D341Med (cell line): ENCODE data around the gene PTPN2.

ENCODE experiments used
- DNase-seq: peaks from one replicate; pipeline ENCODE4 v3.0.0; 2012; ENCODE audit warnings: low spot score

PTPN2 gene

DNA sequence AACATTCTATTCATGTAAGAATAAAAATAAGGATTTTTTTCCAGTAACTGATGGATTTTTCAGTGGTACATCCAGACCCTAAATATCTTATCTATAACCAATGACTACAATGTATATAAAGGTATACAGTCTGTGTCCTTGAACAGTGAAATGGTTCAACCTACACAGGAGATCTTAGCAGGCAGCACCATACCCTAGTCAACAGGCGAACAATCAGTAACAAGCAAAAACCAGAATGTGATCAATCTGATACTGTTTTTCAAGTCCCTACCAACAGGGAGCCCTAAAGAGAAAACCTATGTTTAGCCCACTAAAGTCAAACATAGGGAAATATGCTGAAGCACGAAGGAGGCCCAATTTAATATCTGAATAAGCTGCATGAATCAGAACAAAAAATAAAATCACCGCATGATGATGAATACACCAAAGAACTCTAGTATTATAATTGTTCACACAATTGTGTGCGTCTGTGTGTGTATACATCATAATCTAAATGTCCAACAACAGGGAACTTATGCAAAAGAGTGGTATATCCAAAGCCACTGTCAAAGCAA, 26.0 kb downstream of the PTPN2 start:
- no peak for DNase-seq

DNA sequence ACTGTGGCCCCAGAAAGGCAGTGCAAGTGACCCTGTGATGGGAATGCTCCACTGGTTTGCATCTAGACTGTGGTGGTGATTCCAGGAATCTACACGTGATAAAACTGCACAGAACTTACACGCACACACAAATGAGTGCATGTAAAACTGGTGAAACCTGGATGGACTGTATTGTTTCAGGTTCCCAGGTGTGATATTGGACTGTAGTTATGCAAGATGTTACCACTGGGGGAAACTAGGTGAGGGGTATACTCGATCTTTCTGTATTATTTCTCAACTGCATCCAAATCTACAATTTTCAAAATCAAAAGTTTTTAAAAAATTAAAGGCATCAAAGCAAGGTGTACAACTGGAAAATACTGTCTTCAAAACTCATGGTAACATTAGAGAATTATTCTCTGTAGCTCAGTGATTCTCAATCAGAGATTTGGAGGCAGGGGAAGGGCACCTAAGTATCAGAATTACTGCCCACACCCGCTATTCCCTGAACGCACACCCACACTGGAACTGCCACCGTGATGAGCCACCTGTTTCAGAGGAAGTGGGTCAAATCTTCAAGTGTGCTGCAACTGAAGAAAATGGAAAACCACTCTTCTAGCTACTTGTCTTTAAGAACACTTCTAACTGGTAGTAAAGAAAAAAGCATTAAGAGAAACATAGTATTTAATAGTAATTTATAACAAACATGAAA, 26.7 kb downstream of the PTPN2 start:
- no peak for DNase-seq

DNA sequence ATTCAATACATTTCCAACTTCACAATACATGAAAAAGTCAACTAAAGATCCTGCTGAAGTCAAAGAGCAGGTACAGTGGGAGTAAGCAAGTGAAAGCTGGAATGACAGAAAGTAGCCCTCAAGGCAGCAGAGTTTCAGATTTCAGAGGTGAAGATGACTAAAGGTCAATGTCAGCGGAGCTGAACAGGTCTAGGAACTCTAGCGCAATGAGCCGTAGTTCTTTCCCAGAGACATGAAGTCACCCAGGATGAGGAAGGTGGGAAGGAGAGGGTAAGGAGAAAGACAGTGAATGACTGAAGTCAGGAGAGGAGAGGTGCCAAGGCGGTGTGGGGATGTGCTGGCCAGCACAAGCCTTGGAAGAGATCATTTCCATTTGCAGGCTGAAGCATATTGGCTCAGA, 28.1 kb downstream of the PTPN2 start:
- no peak for DNase-seq

DNA sequence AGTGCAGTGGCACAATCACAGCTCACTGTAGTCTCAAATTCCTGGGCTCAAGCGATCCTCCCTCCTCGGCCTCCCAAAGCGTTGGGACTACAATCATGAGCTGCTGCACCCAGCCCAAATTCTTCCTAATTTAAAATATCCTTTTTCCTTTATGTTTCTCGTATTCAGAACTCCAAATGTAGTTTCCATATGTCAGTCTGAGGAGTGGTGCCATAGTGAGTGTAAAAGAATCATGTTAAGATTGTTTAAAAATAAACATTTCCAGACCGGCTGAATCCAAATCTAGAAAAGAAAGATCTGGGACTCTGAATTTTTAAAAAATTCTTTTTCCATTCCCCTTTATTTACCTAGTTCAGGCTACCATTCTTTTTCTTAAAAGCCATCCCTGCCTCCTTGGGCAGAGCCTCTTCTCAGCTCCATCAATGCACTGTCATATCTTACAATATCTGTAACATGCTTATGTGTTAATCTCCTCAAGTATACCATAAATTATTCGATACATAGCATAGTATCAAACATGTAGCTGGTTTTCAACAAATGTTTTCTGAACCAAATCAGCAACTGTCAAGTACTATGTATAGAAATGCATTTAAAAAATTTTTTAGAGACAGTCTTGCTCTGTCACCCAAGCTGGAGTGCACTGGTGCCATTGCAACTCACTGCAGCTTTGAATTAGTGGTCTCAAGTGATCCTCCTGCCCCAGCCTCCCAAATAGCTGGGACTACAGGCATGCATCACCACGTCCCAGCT, 31.3 kb downstream of the PTPN2 start:
- no peak for DNase-seq

DNA sequence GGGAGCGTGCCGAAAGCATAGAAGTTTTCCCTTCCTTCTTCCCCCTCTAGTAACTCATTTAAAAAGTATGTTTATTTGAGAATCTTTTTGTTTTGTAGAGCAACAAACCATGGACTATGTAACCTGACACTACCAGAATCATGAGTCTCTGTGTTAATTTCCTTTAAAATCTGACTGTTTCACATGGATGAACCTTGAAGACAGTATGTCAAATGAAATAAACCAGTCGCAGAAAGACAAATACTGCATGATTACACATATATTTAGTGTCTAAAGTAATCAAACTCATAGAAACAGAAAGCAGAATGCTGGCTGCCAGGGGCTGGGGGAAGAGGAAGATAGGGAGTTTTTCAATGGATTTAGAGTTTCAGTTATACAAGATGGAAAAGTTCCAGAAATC, 32.3 kb downstream of the PTPN2 start:
- DNase-seq = no peak

DNA sequence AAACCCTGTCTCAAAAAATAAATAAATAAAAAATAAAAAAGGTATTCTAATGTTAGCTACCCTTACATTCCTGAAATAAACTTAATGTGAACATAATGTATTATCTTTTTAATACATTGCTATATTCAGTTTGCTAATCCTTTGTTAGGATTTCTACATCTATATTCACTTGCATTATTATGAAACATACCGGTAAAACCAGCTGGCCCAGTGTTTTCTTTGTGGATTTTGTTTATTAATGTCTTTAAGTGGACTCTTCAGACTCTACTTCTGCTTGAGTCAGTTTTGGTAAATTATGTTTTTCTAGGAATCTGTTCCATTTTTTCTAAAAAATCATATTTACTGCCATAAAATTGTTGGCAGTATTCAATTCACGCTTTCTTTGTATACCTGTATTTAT, 34.5 kb downstream of the PTPN2 start:
- DNase-seq = no peak

DNA sequence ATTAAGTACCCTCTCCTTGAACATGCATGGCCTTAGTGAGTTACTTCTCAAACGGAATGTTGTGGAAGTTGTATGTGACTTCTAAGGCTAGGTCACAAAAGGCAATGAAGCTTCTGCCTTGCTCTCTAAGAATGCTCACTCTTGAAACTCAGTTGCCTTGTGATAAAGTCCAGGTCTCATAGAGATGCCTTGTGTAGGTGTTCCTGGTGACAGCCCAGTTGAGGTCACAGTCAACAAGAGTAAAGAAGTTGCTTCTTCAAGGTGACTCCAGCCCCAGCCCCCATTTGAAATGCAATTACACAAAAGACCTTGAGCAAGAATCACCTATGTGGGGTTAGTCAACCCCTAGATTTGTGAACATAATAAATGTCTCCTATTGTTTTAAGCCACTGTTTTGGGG, 35.6 kb downstream of the PTPN2 start:
- no peak for DNase-seq

DNA sequence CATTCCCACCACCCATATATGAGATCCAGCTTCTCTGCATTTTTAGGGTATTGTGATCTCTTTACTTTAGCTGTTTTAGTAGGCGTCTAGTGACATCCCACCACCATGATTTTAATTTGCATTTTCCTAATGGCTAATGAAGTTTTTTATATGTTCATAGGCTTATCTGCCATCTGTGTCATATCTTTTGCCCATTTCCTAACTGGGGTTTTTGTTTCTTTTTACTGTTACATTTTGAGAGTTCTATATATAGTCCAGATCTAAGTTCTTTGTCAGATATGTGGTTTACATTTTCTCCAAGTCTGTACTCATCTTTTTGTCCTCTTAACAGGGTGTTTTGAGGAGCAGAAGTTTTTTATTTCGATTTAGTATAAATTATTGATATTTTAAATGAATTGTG, 39.6 kb downstream of the PTPN2 start:
- DNase-seq = no peak

DNA sequence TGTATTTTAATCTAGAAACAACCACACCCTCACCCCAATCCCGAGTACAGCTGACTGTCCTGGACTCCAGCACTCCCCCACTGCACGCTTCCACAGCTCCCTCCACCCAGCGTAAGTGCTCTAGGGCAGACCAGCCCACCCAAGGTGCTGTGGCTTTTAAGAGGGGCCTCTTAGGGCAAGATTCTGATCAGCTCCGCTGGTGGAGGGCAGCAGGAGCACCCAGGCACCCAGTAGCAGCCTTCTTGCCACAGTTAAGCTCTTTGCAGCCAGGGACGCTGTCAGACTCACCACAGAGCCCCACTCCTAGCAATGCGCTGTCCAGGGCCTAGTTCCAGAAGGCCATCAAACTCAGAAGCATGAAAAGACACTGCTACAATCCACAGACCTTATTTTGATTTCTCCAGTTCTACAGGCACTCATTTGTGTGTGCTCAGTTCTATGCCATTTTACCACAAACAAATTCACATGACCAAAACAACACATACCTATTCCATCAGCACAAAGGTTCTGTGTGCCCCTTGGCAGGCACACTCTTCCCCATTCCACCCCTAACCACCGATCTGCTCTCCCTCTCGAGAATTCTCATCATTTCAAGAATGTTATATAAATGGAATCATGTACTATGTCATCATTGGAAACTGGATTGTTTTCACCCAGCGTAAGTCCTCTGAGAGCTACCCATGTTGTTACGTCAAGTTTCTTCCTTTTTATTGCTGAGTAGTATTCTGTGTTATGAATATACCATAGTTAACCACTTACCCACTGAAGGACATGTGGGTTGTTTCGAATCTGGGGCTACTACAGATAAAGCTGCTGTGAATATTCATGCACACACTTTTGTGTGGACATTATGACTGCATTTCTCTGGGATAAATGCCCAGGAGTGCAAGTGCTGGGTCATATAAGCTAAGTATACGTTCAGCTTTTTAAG, 40.4 kb downstream of the PTPN2 start:
- DNase-seq = no peak

DNA sequence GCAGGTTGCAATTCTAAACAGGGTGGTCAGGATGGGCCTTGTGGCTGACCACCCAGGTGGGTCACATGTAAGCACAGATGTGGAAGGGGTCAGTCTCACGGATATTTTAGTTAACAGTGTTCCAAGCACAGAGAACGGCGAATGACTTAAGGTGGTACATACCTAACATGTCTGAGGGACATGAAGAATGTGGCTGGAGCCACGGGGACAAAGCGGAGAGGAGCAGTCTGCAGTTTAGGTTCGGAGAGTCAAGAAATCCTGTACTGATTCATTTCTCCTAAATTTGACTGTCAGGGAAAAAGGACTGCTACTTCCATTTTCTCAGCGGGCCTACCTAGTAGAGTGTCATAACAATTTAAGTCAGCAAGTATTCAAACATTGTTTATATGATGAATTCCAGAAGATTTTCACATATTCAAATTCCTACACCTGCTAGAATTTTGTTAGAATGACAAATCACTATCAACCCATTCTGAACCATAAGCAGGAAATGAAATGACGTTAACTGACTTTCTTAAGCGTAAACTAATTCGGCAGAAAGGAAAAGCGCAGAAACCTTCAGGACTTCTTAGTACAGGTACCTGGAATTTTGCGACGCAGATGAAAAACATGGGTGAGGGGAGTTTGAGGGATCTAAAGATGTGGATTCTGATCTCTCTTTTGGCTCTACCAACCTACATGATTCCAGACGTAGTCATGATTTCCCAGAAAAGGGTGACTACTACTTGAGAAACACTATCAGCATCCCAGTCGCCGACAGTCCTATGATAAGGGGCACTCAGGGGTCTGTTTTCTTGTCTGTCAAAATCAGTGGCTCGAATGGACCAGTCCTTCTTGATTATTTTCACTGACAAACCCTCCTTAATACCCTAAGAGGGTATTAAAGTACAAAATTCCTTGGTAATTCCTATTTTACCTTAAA, 41.3 kb downstream of the PTPN2 start:
- DNase-seq = no peak

DNA sequence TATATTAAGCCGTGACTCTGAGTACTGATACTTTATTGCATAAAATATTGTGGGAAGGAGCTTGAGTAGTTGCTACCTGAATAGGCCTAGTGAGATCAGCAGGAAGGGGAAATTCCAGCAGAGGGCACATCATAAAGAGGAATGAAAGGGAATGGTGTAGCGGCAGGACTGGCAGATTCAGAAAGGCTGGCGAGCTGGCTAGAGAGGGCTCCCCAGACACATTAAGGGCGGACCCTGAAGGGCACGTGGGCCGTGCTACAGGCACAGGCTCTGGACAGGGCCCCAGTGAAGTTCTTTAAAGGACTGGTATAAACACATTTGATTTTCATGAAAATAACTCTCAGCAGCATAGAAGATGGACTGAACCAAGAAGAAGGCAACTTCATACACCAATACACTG, 43.0 kb downstream of the PTPN2 start:
- DNase-seq = no peak

DNA sequence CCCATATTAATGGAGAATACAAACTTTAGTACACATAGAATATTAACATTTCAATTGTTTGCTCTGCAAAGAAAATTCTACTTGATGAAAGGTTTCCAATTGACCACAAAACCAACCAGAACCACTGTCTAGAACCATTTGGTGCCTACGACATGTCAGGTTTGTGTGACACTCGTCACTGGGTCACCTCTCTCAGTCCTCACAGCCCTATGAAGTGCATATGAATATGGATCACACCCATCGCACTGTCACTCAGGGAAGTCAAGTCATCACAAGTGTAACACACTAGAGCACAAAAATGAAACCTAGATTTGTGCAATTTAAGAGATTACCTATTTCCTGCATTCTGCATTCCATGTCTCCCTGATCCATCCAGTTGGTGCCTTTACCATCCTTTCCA, 43.7 kb downstream of the PTPN2 start:
- DNase-seq = no peak

DNA sequence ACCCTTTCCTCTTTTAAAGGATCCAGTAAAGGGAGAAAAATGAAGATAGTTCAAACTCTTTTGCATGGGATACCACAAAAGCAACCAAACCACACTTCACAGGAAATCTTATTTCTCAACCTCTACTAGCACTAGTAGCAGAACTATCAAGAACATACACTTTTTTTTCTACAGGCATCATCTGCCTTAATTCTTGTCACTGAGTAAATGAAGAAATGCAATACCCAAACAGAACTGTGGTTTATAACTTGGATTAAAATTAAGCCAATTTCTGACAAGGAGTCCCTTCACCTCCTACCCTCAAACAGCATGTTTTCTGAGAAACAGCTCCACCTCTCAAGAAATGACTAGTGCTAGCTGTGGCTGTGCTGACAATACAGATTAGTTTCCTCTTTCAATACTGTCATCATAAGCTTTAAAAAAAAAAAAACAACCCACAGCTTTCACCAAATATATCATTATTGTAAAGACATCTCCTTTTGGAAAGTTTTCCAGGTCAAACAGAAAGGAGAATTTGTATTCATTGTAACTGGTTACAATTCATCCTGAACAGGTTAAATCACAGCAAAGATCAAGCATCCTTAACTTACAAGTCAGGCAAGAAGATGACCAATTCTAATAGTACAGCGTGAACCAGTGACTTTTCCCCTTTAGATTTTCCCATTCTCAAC, 44.4 kb downstream of the PTPN2 start:
- no peak for DNase-seq

DNA sequence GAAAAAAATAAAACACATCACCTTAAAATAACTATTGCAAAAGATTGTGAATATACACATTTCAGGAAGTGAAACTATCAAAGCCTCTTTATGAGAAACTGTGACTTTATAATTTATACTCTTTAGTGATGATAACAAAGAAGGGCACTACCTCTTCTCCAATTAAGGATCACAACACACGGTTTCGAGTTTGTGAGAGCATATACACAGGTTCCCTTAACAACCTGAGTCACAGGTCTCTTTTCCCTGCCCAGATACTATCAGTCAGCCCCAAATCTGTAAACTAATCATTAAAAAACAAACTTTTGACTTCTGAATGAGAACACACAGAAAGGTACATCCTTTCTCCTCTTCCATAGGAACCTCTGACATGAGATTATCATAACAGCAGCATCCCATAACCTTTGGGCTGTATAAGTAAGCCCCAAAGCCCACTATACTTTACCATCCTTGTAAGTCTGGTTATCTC, 44.9 kb downstream of the PTPN2 start:
- DNase-seq = no peak

DNA sequence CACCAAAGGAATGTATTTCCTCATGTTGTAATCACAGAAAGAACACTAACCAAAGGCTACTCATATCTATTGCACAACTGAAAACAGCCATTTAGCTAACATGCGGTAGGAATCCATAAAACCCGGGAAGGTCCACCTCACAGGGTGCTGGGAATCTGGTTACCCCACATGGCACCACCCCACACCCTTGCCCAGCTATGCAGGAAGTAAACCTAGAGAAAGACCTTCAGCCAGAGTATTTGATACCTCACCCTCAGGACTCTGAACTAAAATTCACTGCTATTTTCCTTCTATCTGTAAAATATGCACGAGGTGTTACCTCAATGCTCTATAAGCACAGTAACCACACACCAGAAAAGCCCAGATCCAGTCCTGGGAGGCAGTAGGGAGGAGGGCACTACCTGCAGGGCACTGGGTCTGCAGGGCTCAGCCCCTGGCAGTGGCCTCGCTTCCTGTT, 45.8 kb downstream of the PTPN2 start:
- no peak for DNase-seq

DNA sequence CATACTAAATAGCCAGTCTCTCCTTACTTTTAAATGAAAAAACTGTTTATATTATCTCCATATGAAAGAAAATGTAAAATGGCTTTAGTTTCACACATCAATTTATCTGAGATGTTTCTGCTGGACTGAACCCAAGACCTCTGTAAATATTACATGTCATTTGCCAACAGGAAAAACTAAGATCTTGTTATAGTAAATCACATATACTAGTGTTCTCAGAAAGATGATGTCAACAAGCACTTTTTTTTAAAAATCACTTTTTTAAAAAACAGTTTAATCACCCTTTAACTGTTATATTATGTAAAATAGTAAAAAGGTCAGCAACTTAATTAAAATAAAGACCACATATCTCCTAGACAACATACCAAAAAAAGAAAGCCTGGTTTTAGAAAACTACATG, 46.3 kb downstream of the PTPN2 start:
- no peak for DNase-seq

DNA sequence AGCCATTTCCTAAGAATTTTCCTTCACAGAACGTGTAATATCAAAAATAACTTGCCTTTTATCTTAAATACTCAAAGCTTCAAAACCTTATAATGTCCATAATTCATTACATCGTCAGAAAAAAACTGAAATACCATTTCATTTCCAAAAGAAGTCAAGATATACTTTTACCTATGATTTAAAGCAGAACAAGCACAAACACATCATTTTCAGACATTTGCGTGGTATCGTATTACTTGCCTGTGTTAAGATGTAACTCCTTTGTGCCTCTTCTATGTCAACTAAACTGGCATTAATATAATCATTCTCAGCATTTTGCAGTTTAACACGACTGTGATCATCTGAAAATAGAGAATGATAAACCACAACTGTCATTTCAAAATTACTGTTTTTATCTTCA, 47.5 kb downstream of the PTPN2 start:
- no peak for DNase-seq

DNA sequence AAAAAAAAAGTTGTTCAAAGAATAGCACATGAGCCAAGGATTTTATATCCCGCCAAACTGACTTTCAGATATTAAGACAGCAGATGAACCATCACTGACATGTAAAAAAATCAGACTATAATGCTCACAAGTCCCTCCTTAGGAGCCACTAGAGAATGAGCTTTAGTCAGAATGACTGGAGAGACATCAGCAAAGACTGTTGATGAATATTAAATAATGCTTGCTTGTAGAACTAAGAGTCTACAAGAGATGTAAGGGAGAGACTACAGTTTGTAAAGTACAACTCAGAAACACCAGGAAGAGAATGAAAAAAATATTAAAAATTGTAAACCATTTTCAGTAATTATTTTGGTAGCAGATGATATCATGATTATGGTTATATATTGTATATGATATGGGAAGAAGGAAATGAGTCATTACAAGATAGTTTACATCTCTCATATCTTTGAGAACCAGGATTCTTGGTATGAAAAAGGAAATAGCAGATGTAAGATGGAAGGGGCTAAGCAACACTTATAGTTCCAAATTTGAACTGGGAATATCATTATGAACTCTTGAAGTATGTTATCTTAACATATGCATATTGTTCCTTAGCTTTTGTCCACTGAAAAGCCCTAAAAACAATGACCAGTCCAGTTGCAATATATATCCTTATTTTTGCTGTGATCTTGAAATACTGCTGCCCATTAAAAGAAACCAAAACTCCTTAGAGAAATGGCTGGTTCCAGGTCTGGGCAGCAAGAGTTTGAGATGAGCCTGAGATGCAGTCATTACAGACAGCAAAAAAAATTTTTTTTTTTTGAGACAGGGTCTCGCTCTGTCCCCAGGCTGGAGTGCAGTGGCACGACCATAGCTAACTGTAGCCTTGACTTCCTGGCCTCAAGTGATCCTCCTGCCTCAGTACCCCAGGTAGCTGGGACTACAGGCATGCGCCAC, 55.7 kb downstream of the PTPN2 start:
- DNase-seq = no peak

DNA sequence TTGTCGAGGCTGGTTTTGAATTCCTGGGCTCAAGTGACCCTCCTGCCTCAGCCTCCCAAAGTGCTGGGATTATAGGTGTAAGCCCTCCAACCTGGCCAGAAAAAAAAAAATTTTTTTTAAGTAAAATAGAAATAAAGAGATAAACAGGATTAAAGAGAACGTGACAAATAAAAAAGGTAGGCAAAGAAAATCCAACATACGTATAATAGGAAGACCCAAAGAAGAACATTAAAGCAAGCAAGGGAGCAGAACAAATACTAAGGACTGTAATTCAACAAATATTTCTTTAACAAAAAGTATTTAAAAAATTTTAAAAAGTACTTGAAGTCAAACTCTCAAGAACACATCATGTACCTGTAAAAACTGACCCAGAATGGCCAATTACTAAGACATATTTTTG, 56.4 kb downstream of the PTPN2 start:
- no peak for DNase-seq

DNA sequence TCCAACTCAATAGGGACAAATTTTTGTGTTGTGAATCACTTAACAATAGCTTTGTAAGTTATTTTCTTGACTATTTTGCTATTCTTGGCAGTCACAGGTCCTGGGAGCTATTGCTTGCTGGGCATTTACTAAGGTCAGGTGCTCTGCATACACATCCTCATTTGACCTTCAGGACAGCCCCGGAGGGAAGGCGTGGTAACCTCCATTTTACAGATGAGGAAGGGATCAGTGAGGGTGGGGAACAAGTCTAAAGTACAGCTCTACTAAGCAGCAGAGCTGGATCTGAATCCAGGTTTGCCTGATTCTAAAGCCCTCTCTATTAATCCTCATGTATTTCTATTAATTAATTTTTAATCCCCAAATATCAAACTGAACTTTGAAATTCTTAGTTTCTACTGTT, 58.8 kb downstream of the PTPN2 start:
- DNase-seq = no peak
